Dendritic cell treated with granulocyte-macrophage colony-stimulating factor and Interleukin-4, amounts not matched to agents 40 ng/mL and 50 ng/mL, for 4 days (primary cell): ENCODE data around the gene PCK2.

Source experiments
- H3K27ac Mint-ChIP-seq: one replicate; pipeline ENCODE4 v1.8.0; 2022; ENCODE audit warnings: mild to moderate bottlenecking, mixed read lengths
- H3K27me3 Mint-ChIP-seq: one replicate; pipeline ENCODE4 v1.8.0; 2022; ENCODE audit warnings: mild to moderate bottlenecking, mixed read lengths
- H3K36me3 Mint-ChIP-seq: one replicate; pipeline ENCODE4 v1.8.0; 2022; ENCODE audit warnings: low read depth, mixed read lengths
- H3K4me1 Mint-ChIP-seq: one replicate; pipeline ENCODE4 v1.8.0; 2022; ENCODE audit warnings: low read depth, mixed read lengths
- H3K4me3 Mint-ChIP-seq: one replicate; pipeline ENCODE4 v1.8.0; 2022; ENCODE audit warnings: mild to moderate bottlenecking, moderate library complexity, mixed read lengths
- H3K9me3 Mint-ChIP-seq: one replicate; pipeline ENCODE4 v1.8.0; 2022; ENCODE audit warnings: mixed read lengths
- intact Hi-C: fragments of 100-400 bp; cut with micrococcal nuclease; formaldehyde crosslinking; loops from one replicate; pipeline ENCODE4 v1.15.0; 2022

Gene PCK2

GRCh38 chr14:24066496-24067132 is 27.5 kb upstream of the PCK2 start:
- intact Hi-C loops = no loop called here
- peaks cover 32% of the 10 kb centered on the region for H3K27me3 Mint-ChIP-seq
- H3K36me3 Mint-ChIP-seq = no peaks in the 10 kb centered on the region

GRCh38 chr14:24067133-24068082 is 26.7 kb upstream of the PCK2 start:
- H3K4me1 Mint-ChIP-seq = peaks cover 11% of the 10 kb centered on the region
- intact Hi-C loops = no loop called here
- no peaks in the 10 kb centered on the region for H3K36me3 Mint-ChIP-seq
- no peaks in the 10 kb centered on the region for H3K9me3 Mint-ChIP-seq
- no peak overlapping the region for H3K27ac Mint-ChIP-seq
- no peak overlapping the region for H3K4me3 Mint-ChIP-seq
- peaks cover 38% of the 10 kb centered on the region for H3K27me3 Mint-ChIP-seq

More at GRCh38 chr14:24066496-24067132, 27.5 kb upstream of the PCK2 start:
- Mint-ChIP-seq H3K4me1 (peaks cover 11% of the 10 kb centered on the region), H3K9me3 (no peaks in the 10 kb centered on the region), H3K27ac (no peak overlapping the region), H3K4me3 (no peak overlapping the region)

GRCh38 chr14:24068711-24069410 is 25.2 kb upstream of the PCK2 start:
- Mint-ChIP-seq H3K27ac (no peak overlapping the region), H3K36me3 (no peaks in the 10 kb centered on the region), H3K9me3 (no peaks in the 10 kb centered on the region), H3K27me3 (peaks cover 40% of the 10 kb centered on the region), H3K4me1 (peaks cover 11% of the 10 kb centered on the region), H3K4me3 (no peak overlapping the region)
- intact Hi-C loops = no loop called here

GRCh38 chr14:24069411-24069735 is 24.7 kb upstream of the PCK2 start:
- Mint-ChIP-seq H3K4me3 (no peak overlapping the region), H3K27ac (no peak overlapping the region), H3K27me3 (peaks cover 39% of the 10 kb centered on the region), H3K4me1 (peaks cover 11% of the 10 kb centered on the region), H3K9me3 (no peaks in the 10 kb centered on the region), H3K36me3 (no peaks in the 10 kb centered on the region)
- intact Hi-C loops = no loop called here

DNA sequence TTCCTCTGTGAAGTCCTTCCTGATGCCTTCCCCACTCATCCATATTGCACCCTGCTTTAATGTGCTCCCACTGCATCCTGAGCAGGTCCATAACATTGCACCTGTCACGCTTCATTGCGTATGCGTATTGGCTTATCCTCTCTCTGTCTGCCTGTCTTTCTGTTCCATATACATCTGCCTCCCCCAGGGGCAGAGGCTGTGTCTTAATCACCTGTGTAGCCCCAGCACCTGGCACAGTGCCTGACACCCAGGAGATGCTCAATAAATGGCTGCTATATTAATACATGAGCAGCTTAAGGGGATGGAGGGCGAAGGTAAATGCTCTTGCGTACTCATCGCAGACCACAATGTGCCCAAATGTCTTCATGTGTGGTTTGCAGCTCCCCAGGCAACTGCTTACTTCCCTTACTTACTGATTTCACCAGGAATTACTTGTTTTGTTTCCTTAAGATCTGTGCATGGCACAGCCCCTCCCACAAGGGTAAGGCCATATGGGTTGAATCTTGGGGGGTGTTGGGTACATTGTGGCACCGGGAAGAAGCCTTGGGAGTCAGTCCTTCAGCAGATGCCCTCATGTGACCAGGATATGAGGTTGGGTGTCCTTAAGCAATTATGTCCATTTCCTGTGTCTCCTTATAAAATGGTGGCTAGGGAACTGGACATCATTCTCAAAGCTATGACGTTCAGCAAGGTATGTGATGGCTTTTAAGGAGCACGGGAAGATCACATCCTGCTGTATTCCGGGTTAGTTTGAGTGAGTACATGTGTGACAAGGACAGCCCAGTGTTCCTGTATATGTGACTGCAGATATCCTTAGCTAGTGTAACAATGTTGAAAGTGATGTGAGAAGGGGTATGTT is 23.6 kb upstream of the PCK2 start:
- Mint-ChIP-seq H3K27ac (no peak overlapping the region), H3K36me3 (no peaks in the 10 kb centered on the region), H3K4me1 (peaks cover 20% of the 10 kb centered on the region), H3K27me3 (peaks cover 40% of the 10 kb centered on the region), H3K9me3 (no peaks in the 10 kb centered on the region), H3K4me3 (no peak overlapping the region)
- intact Hi-C loops = no loop called here

- Mint-ChIP-seq H3K4me3 (no peak within 1 kb of the TSS), H3K27me3 (peaks cover 45% of the 10 kb centered on the region), H3K36me3 (no peaks in the 10 kb centered on the region), H3K4me1 (peaks cover 24% of the 10 kb centered on the region), H3K27ac (no peak within 1 kb of the TSS), H3K9me3 (no peaks in the 10 kb centered on the region)
- intact Hi-C loops = no loop called here
Measured at GRCh38 chr14:24071144-24071697, 22.9 kb upstream of the PCK2 start, which contains the start of gene CPNE6. TSS of gene CPNE6 (plus strand) at chr14:24071562. CDS start at chr14:24072937, 1,375 bp downstream.

- Mint-ChIP-seq H3K4me1 (peaks cover 24% of the 10 kb centered on the region), H3K27ac (no peak overlapping the region), H3K36me3 (no peaks in the 10 kb centered on the region), H3K4me3 (no peak overlapping the region), H3K9me3 (no peaks in the 10 kb centered on the region), H3K27me3 (peaks cover 45% of the 10 kb centered on the region)
- intact Hi-C loops = no loop called here
Measured at GRCh38 chr14:24071836-24072430, 22.2 kb upstream of the PCK2 start.

- Mint-ChIP-seq H3K27ac (no peak overlapping the region), H3K9me3 (no peaks in the 10 kb centered on the region), H3K4me1 (peaks cover 24% of the 10 kb centered on the region), H3K4me3 (no peak overlapping the region), H3K27me3 (peaks cover 47% of the 10 kb centered on the region), H3K36me3 (no peaks in the 10 kb centered on the region)
- intact Hi-C loops = no loop called here
Measured at GRCh38 chr14:24072436-24072835, 21.7 kb upstream of the PCK2 start.

GRCh38 chr14:24072881-24073877 is 20.9 kb upstream of the PCK2 start:
- no peak overlapping the region for H3K4me3 Mint-ChIP-seq
- H3K4me1 Mint-ChIP-seq = peaks cover 24% of the 10 kb centered on the region
- H3K27ac Mint-ChIP-seq = no peak overlapping the region
- H3K36me3 Mint-ChIP-seq = no peaks in the 10 kb centered on the region
- intact Hi-C loops = no loop called here
- peaks cover 50% of the 10 kb centered on the region for H3K27me3 Mint-ChIP-seq
- no peaks in the 10 kb centered on the region for H3K9me3 Mint-ChIP-seq

- no peaks in the 10 kb centered on the region for H3K9me3 Mint-ChIP-seq
- peak overlapping the region; percentile 44 for H3K27ac Mint-ChIP-seq
- H3K36me3 Mint-ChIP-seq = no peaks in the 10 kb centered on the region
- no peak overlapping the region for H3K4me3 Mint-ChIP-seq
- peaks cover 48% of the 10 kb centered on the region for H3K27me3 Mint-ChIP-seq
- intact Hi-C loops = no loop called here
- peaks cover 24% of the 10 kb centered on the region for H3K4me1 Mint-ChIP-seq
Measured at GRCh38 chr14:24074625-24075484, 19.3 kb upstream of the PCK2 start.

DNA sequence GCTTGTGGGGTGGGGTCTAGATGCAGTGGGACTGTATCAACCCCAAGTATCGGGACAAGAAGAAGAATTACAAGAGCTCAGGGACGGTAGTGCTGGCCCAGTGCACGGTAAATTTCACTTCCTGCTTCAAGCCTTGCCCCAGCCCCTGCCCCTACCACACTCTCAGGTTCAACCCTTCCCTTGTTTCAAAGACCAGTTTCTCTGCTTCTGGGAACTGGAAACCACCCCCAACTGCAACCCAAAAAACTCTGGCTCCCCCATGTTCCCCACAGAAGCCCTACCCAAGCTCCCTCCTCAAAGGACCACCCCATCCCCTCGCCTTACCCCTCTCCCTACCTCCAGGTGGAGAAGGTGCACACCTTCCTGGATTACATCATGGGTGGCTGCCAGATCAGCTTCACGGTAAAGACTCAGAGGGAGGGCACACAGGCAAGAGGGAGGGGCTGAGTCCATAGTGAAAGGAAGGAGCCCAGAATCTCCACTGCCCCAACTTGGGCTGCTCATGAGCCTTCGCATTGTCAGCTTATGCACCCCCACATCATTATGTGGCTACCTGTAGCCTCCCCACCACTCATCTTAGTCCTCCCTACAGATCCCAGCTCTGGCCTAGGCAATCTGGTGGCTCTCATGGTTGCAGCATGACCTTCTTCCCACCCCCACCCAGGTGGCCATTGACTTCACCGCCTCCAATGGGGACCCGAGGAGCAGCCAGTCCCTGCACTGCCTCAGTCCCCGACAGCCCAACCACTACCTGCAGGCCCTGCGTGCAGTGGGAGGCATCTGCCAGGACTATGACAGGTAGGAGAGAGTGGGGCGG is 18.4 kb upstream of the PCK2 start:
- Mint-ChIP-seq H3K4me3 (no peak overlapping the region), H3K9me3 (no peaks in the 10 kb centered on the region), H3K27ac (peak overlapping the region; percentile 44), H3K36me3 (no peaks in the 10 kb centered on the region), H3K27me3 (peaks cover 49% of the 10 kb centered on the region), H3K4me1 (peaks cover 24% of the 10 kb centered on the region)
- intact Hi-C loops = no loop called here
